ENCODE data around the gene ABCC3. TPM values are rescaled to one million over a fixed set of nuclear protein-coding genes. Genes with fewer than 3 reads are reported as not detected.

Gene ABCC3
- total RNA-seq, 1 experiment from 2014 or later: 66.2 TPM

GRCh38 chr17:50725769-50726655 lies 91.3 kb downstream of the ABCC3 start:
- Histone ChIP-seq H3K79me2 (ENCODE audit: insufficient read depth, low read length) (peaks cover 100% of the 10 kb centered on the region), H2AFZ (ENCODE audit: low read depth, low read length, poor library complexity, severe bottlenecking) (no peak overlapping the region), H3K9ac (ENCODE audit: low read length) (no peak overlapping the region), H3K4me2 (ENCODE audit: low read length) (no peak overlapping the region), H3K9me2 (ENCODE audit: insufficient read depth) (no peaks in the 10 kb centered on the region), H3K9me3 (ENCODE audit: control insufficient read depth in 1 of 2, insufficient read depth in 1 of 2, low read depth in 1 of 2, low read length in 2 of 2) (no peaks in the 10 kb centered on the region), H3K4me3 (replicated peaks in 1 of 2; ENCODE audit: low read depth in 1 of 2, low read length in 2 of 2) (no peak overlapping the region), H3K27ac (ENCODE audit: low read depth, low read length) (no peak overlapping the region), H4K20me1 (ENCODE audit: insufficient read depth) (peaks cover 88% of the 10 kb centered on the region), H3K27me3 (ENCODE audit: insufficient read depth, low read length) (no peaks in the 10 kb centered on the region), H3K4me1 (ENCODE audit: control insufficient read depth in 1 of 2, insufficient read depth in 2 of 2, low read length in 2 of 2) (peaks cover 41 to 66% of the 10 kb centered on the region in 2 experiments), H3K36me3 (ENCODE audit: control insufficient read depth in 1 of 2, insufficient read depth in 2 of 2, low read length in 2 of 2) (peaks cover 10 to 17% of the 10 kb centered on the region in 2 experiments; a peak in 3 of 4 replicates)
- ChIA-PET RAD21 (ENCODE audit: low non-redundant PET in 1 of 2, low total read pairs in 2 of 2, uncharacterized antibody in 2 of 2, unreplicated experiment in 2 of 2) (no interaction called here), POLR2A (no interaction called here), CTCF (no interaction called here)
- intact Hi-C loops (cut with micrococcal nuclease): no loop called here
- TF ChIP-seq ELF1 (IDR thresholded peaks at IDR 0.05; ENCODE audit: borderline replicate concordance, low read depth) (no peak), JUND (IDR thresholded peaks at IDR 0.05) (no peak), FOSL1 (IDR thresholded peaks at IDR 0.05; ENCODE audit: low read depth) (0 out of 2 replicates have a peak, but pooled peaks have one; percentile 7)
- TF ChIP-seq, protein P1, sequence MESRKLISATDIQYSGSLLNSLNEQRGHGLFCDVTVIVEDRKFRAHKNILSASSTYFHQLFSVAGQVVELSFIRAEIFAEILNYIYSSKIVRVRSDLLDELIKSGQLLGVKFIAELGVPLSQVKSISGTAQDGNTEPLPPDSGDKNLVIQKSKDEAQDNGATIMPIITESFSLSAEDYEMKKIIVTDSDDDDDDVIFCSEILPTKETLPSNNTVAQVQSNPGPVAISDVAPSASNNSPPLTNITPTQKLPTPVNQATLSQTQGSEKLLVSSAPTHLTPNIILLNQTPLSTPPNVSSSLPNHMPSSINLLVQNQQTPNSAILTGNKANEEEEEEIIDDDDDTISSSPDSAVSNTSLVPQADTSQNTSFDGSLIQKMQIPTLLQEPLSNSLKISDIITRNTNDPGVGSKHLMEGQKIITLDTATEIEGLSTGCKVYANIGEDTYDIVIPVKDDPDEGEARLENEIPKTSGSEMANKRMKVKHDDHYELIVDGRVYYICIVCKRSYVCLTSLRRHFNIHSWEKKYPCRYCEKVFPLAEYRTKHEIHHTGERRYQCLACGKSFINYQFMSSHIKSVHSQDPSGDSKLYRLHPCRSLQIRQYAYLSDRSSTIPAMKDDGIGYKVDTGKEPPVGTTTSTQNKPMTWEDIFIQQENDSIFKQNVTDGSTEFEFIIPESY (IDR thresholded peaks at IDR 0.05; ENCODE audit: extremely low read depth, insufficient replicate concordance, low read length): no peak
- DNase-seq (ENCODE audit: low read depth, low spot score) (no peak), ATAC-seq (no peak)
- no TSS peak for BruUV-seq (replicated peaks)

GRCh38 chr17:50728112-50728429 lies 93.4 kb downstream of the ABCC3 start:
- Histone ChIP-seq H3K9me2 (ENCODE audit: insufficient read depth) (no peaks in the 10 kb centered on the region), H3K27me3 (ENCODE audit: insufficient read depth, low read length) (no peaks in the 10 kb centered on the region), H3K36me3 (ENCODE audit: control insufficient read depth in 1 of 2, insufficient read depth in 2 of 2, low read length in 2 of 2) (peaks cover 8% of the 10 kb centered on the region in 2 experiments; a peak in 3 of 4 replicates), H3K4me3 (replicated peaks in 1 of 2; ENCODE audit: low read depth in 1 of 2, low read length in 2 of 2) (no peak overlapping the region), H4K20me1 (ENCODE audit: insufficient read depth) (peaks cover 90% of the 10 kb centered on the region), H3K9me3 (ENCODE audit: control insufficient read depth in 1 of 2, insufficient read depth in 1 of 2, low read depth in 1 of 2, low read length in 2 of 2) (no peaks in the 10 kb centered on the region), H3K27ac (ENCODE audit: low read depth, low read length) (no peak overlapping the region), H3K4me1 (ENCODE audit: control insufficient read depth in 1 of 2, insufficient read depth in 2 of 2, low read length in 2 of 2) (peaks cover 25 to 48% of the 10 kb centered on the region in 2 experiments), H2AFZ (ENCODE audit: low read depth, low read length, poor library complexity, severe bottlenecking) (no peak overlapping the region), H3K79me2 (ENCODE audit: insufficient read depth, low read length) (peaks cover 100% of the 10 kb centered on the region), H3K4me2 (ENCODE audit: low read length) (no peak overlapping the region), H3K9ac (ENCODE audit: low read length) (no peak overlapping the region)
- ChIA-PET CTCF (no interaction called here), RAD21 (ENCODE audit: low non-redundant PET in 1 of 2, low total read pairs in 2 of 2, uncharacterized antibody in 2 of 2, unreplicated experiment in 2 of 2) (no interaction called here), POLR2A (interaction anchor here (0.6 kb wide), 1 partner anchor 872 kb away, joined by 3 read pairs; no protein-coding TSS in a partner anchor)
- ATAC-seq: no peak
- intact Hi-C loops (cut with micrococcal nuclease): no loop called here
- no peak for DNase-seq (ENCODE audit: low read depth, low spot score)
- BruUV-seq (replicated peaks): no TSS peak
- no peak for TF ChIP-seq ZFX (IDR thresholded peaks at IDR 0.05)
- TF ChIP-seq MAX (IDR thresholded peaks at IDR 0.05): no peak
- TF ChIP-seq RAD21 (IDR thresholded peaks at IDR 0.05; ENCODE audit: low read depth): no peak
- TF ChIP-seq SIN3A (IDR thresholded peaks at IDR 0.05; ENCODE audit: low read depth): no peak
- TF ChIP-seq CTCF (IDR thresholded peaks at IDR 0.05 in 2 of 3, conservative IDR thresholded peaks at IDR 0.05 in 1 of 3; ENCODE audit: borderline replicate concordance in 1 of 3, insufficient read depth in 1 of 3, low read depth in 2 of 3, low read length in 2 of 3): no peak
